Middle frontal gyrus (tissue), 1 donor: ENCODE results near the gene LTO1.
"Not testable (repeated sequence)": the region's sequence is repeated elsewhere in the genome, so short reads cannot be mapped to it uniquely, and the experiment has no call there.

Experiments used
- DNase-seq: peaks from one replicate; pipeline ENCODE4 v3.0.0-alpha.2; 2015; ENCODE audit warnings: low spot score; ENCODE audit errors: extremely low spot score

The LTO1 gene

DNA sequence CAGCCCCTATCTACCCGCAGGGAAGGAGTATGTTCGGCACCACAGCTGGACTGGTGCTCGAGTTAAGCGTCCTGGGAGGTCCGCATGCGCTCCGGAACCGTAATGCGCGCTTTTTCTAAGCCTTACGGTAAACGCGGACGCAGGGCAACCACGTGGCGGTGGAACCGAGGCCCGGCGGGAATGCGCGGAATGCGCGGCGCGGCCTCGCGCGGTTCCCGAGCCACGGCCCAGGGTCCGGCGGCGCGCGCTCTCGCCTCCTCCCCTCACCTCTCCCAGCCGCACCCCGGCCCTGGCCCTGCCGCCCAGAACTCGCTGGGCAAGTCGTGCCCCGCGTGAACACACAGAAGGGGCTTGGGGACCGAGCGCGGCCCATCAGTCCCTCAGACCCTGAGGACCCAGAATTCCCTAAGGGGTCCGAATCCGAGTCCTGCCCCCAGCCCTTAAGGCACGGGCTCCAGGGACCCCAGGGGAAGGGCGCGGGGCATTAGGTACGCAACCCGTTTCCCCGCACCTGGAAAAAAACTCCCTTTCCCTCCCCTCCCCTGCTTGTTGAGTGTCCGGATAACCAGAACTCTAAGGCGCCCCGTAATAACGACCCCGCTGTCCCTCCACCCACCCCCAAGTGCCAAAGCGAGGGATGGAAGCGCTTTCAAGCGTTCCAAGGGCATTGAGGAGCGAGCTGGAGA is 38.5 kb downstream of the LTO1 start:
- no peak for DNase-seq

- DNase-seq = no peak
Measured at GRCh38 chr11:69635804-69636511, 39.2 kb downstream of the LTO1 start.

GRCh38 chr11:69635195-69635594 is 40.0 kb downstream of the LTO1 start:
- DNase-seq = no peak

GRCh38 chr11:69634590-69634989 is 40.6 kb downstream of the LTO1 start:
- no peak for DNase-seq

- no peak for DNase-seq
Measured at GRCh38 chr11:69634069-69634468, 41.1 kb downstream of the LTO1 start.

GRCh38 chr11:69632900-69633299 is 42.3 kb downstream of the LTO1 start:
- no peak for DNase-seq

GRCh38 chr11:69630424-69630823 is 44.7 kb downstream of the LTO1 start:
- DNase-seq = no peak

GRCh38 chr11:69630017-69630416 is 45.1 kb downstream of the LTO1 start:
- no peak for DNase-seq

- no peak for DNase-seq
Measured at GRCh38 chr11:69627551-69627950, 47.6 kb downstream of the LTO1 start.

DNA sequence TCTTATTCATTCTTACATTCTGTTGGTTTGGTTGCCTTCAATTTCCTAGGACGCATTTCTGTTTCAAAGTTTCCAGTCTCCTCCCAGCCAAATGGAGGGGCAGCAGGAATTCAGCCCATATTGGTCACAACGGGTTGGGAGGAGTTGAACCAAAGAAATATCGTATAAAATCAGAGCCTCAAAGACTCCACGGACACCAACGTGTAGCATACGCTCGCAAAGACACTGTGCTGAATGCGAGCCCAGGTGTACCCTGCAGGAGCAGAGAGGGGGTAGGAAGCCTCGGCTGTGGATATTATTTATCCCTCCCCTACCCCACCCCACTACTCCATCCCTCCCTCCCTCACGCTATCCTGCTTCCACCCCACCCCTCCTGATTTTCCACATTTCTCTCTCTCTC is 49.7 kb downstream of the LTO1 start:
- no peak for DNase-seq

DNA sequence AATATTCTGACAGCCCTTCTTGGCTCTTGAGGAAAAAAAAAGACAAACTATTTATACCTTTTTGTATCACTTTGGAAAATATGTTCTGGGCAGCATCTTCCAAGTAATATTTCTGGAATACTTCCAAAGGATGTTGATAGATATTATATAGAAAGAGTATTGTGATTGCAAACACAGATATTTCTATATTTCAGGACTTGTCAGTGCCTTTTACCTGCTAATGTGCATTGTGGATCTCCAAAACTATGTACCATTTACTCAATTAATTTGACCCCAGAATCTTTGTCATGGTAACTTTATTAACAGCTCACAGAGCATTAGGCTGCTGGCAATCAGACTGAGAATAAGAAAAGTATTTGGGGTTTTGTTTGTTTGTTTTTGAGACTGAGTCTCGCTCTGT is 50.9 kb downstream of the LTO1 start:
- no peak for DNase-seq

GRCh38 chr11:69622097-69622681 is 53.0 kb downstream of the LTO1 start:
- DNase-seq = not testable (repeated sequence)

DNA sequence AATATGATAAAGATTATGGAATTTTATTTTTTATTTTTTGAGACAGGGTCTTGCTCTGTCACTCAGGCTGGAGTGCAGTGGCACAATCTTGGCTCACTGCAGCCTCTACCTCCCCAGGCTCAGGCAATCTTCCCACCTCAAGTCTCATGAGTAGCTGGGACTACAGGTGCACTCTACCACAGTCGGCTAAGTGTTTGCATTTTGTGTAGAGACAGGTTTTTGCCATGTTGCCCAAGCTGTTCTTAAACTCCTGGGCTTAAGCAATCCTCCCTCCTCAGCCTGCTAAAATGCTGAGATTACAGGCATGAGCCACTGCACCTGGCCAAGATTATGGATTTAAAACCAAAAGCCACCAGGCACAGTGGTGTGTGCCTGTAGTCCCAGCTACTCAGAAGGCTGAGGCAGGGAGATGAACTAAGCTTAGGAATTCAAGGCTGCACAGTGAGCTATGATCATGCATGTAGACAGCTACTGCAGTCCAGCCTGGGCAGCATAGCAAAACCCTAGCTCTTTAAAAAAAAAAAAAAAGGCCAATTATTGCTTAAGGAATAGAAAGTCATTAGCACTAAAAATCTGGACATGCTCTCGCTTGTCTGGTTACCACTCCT is 54.4 kb downstream of the LTO1 start:
- DNase-seq = no peak

DNA sequence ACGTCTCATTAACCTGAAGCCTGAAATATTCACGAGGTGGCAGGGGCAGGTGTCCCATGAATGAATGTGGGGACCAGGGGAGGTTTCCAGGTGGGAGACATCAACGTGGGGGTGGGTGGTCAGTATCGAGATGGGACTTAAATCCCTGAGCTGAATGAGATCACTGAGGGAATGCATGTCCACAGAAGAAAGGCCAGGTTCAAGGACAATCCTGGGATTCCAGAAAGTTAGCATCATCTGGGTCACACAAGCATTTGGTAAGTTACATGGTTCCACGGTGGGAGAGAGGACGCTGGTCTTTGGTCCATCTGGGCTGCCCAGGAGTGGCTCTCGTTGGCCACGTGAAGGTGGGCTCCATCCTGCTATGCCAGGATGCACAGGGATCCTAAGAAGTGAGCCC is 56.9 kb downstream of the LTO1 start:
- no peak for DNase-seq

- no peak for DNase-seq
Measured at GRCh38 chr11:69617682-69618081, 57.5 kb downstream of the LTO1 start.

GRCh38 chr11:69617220-69617619 is 57.9 kb downstream of the LTO1 start:
- no peak for DNase-seq
